ENCODE data around the gene SYNPO2.

The SYNPO2 gene

DNA sequence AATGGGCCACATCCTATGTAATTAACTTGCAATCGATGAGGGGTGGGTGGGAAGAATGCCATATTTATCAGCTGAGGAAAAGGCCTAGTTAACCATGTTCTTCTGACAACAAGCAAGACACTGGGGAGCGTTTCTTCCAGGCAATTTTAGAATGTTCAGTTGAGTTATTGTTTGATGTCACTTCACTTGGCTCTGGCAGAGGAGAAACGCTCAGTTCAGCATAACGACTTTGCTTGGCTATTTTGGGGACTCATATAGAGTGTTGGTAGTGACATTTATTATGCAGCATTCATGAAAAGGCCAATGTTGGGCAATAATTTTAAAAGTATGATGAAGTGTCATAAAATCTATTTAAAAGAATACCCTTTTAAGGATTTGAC is 648 bp downstream of the SYNPO2 start:
- TF ChIP-seq JUND (IDR thresholded peaks at IDR 0.05; ENCODE audit: low read depth), result no peak
- DNase-seq (ENCODE audit: low read depth in 1 of 2, low spot score in 1 of 2), result no peak
- in situ Hi-C loops (cut with HindIII; ENCODE audit: low pct_unique_long_range_greater_than_20kb, low sequenced_read_pairs), result no loop called here

DNA sequence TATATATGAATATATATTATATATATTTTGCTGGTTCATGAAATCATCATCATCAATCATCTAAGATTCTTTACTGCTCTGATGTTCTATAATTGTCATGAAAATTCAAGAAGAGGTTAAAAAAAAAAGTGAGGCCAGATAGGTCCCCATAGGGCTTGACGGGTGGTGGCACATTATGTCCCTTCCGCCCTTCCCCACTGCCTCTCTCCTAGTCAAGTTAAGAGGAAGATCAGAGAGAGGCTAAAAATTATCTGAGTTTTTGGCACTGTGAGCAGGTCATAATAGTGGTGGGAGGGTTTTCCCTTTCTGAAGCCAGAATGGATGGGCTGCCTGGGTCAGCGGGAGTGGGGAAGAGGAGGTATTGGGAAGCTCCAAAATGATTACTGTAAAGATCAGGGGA is 5.4 kb downstream of the SYNPO2 start:
- in situ Hi-C loops (cut with HindIII; ENCODE audit: low pct_unique_long_range_greater_than_20kb, low sequenced_read_pairs), result no loop called here
- DNase-seq (ENCODE audit: low read depth in 1 of 2, low spot score in 1 of 2), result no peak
- TF ChIP-seq JUND (IDR thresholded peaks at IDR 0.05; ENCODE audit: low read depth), result no peak

- TF ChIP-seq JUND (IDR thresholded peaks at IDR 0.05; ENCODE audit: low read depth), result no peak
- in situ Hi-C loops (cut with HindIII; ENCODE audit: low pct_unique_long_range_greater_than_20kb, low sequenced_read_pairs), result no loop called here
- DNase-seq (ENCODE audit: low read depth in 1 of 2, low spot score in 1 of 2), result no peak
Observed at GRCh38 chr4:118898221-118898620, 9.6 kb downstream of the SYNPO2 start.

GRCh38 chr4:118898684-118899138 is 10.1 kb downstream of the SYNPO2 start:
- TF ChIP-seq JUND (IDR thresholded peaks at IDR 0.05; ENCODE audit: low read depth), result no peak
- in situ Hi-C loops (cut with HindIII; ENCODE audit: low pct_unique_long_range_greater_than_20kb, low sequenced_read_pairs), result no loop called here
- DNase-seq (ENCODE audit: low read depth in 1 of 2, low spot score in 1 of 2), result no peak

DNA sequence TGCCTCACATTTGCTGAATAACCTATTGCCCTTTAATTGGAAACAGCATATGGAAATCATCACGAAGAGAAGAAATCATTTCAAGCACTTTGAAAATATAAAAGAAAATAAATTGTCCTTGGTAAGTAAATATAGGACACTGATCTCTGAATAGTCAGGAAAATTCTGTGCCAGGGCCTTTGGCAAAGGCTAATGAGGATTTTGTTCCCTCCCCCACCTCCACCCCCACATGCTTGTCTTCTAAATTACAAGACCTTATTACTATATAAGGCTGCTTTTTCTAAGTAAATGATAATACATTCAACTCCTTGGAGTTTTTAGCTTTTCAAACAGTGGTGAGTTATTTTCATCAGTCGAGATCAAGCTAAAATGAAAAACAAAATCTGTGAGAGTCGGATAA is 15.8 kb downstream of the SYNPO2 start:
- DNase-seq (ENCODE audit: low read depth in 1 of 2, low spot score in 1 of 2), result no peak
- in situ Hi-C loops (cut with HindIII; ENCODE audit: low pct_unique_long_range_greater_than_20kb, low sequenced_read_pairs), result no loop called here
- TF ChIP-seq JUND (IDR thresholded peaks at IDR 0.05; ENCODE audit: low read depth), result no peak

DNA sequence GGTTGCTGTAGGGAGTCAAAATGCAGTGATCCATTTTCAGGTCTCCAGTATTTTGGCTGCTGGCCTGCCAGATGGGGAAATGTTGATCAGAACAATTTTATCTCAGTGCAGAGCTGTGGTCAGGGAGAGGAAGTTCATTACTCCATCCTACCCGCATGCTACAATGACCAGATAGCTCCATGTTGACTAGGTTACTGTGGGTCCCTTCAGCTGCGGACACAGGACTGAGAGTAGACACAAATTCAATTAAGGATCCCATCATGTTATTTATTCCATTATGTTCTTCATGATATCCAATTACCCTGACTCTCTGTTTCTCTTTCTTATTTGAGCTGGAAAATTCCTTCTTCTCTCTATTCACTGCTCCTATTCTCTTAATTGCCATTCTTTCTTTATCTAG is 16.3 kb downstream of the SYNPO2 start:
- DNase-seq (ENCODE audit: low read depth in 1 of 2, low spot score in 1 of 2), result no peak
- no peak for TF ChIP-seq JUND (IDR thresholded peaks at IDR 0.05; ENCODE audit: low read depth)
- in situ Hi-C loops (cut with HindIII; ENCODE audit: low pct_unique_long_range_greater_than_20kb, low sequenced_read_pairs), result no loop called here

- in situ Hi-C loops (cut with HindIII; ENCODE audit: low pct_unique_long_range_greater_than_20kb, low sequenced_read_pairs), result no loop called here
- DNase-seq (ENCODE audit: low read depth in 1 of 2, low spot score in 1 of 2), result no peak
- TF ChIP-seq JUND (IDR thresholded peaks at IDR 0.05; ENCODE audit: low read depth), result no peak
Observed at GRCh38 chr4:118905566-118905965, 16.9 kb downstream of the SYNPO2 start.

DNA sequence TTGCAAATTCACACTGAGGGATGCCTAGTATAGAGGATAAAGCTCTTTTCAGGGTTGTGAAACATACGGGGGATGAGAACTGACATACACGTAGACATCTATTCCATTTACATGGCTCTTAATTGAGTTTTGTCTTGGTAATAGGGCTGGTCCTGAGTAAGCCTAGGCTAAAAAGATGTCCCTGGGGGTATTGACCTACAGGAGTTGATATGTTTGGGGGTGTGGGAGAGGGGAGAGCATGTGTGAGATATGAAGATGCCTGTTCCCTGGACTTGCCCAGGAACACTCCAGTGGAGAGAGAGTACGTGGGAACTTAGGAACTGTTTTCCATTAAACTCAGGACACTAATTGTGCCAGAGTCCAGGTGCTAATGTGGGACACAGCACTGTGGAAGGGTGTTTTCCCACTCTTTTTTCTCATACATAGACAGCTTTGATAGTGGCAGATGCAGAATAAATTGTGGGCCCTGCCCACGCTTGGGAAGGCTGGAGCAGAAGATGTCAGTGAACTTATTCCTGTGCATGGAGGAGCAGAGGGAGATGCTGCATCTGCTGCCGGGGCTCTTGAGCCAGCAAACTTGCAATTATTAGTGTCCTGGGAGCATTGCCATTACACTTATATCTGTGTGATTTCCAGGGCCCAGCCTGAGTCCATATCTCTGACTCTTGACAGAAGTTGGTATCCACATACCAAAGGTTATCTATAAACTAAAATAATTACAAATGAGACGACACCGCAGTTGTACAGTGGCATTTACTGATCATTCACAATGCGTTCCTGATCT is 20.7 kb downstream of the SYNPO2 start:
- in situ Hi-C loops (cut with HindIII; ENCODE audit: low pct_unique_long_range_greater_than_20kb, low sequenced_read_pairs), result no loop called here
- no peak for DNase-seq (ENCODE audit: low read depth in 1 of 2, low spot score in 1 of 2)
- TF ChIP-seq JUND (IDR thresholded peaks at IDR 0.05; ENCODE audit: low read depth), result no peak

DNA sequence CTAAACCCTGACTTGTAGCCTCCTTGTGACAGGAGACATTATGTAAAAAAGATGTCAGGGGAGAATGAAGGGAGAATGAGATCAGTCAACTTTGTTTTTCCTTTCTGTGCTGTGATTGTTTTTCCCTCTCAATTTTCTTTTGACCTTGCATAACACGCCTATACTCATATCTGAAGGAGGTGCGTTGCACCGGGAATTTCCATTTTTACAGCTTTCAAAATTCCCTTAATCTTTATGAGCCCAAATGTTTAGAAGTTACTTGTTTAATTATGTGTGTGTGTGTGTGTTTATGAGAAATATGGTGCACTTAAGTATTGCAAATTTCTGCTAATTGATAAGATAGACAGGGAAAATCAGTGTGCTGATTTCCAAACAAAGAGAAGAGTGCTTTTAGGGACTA is 21.6 kb downstream of the SYNPO2 start:
- no peak for DNase-seq (ENCODE audit: low read depth in 1 of 2, low spot score in 1 of 2)
- in situ Hi-C loops (cut with HindIII; ENCODE audit: low pct_unique_long_range_greater_than_20kb, low sequenced_read_pairs), result no loop called here
- no peak for TF ChIP-seq JUND (IDR thresholded peaks at IDR 0.05; ENCODE audit: low read depth)

- no peak for DNase-seq (ENCODE audit: low read depth in 1 of 2, low spot score in 1 of 2)
- in situ Hi-C loops (cut with HindIII; ENCODE audit: low pct_unique_long_range_greater_than_20kb, low sequenced_read_pairs), result no loop called here
- TF ChIP-seq JUND (IDR thresholded peaks at IDR 0.05; ENCODE audit: low read depth), result no peak
Observed at GRCh38 chr4:118911238-118911703, 22.6 kb downstream of the SYNPO2 start.

DNA sequence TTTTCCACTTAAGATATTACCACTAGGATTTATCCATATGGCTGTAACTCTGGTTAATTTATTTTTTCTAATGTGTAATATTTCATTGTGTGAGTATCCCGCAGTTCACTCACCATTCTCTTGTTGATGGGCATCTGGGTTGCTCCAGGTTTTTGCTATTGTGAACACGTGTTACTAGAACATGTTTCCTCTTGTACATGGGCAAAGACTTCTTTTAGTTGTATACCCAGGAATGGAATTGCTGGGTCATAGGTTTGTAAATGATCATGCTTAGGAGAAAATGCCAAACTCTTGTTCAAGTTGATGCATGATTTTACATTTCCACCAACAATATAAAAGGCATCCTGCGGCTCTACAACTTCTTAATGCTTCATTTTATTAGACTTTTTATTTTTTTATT is 26.8 kb downstream of the SYNPO2 start:
- no peak for DNase-seq (ENCODE audit: low read depth in 1 of 2, low spot score in 1 of 2)
- in situ Hi-C loops (cut with HindIII; ENCODE audit: low pct_unique_long_range_greater_than_20kb, low sequenced_read_pairs), result no loop called here
- TF ChIP-seq JUND (IDR thresholded peaks at IDR 0.05; ENCODE audit: low read depth), result no peak

DNA sequence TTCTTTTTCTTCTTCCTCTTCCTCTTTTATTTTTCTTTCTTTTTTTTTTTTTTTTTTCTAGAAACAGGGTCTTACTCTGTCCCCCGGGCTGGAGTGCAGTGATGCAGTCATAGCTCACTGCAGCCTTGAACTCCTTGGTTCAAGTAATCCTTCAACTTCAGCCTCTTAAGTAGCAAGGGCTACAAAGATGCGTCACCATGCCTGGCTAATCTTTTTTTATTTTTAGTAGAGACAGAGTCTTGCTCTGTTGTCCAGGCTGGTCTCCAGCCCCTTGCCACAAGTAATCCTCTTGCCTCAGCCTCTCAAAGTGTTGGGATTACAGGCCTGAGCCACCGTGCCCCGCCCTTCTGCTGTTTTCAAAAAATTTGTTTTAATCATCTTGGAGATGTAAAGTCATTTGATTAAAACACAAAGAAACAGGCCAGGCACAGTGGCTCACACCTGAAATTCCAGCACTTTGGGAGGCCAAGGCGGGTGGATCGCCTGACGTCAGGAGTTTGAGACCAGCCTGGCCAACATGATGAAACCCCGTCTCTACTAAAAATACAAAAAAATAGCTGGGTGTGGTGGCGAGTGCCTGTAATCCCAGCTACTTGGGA is 28.1 kb downstream of the SYNPO2 start:
- no peak for DNase-seq (ENCODE audit: low read depth in 1 of 2, low spot score in 1 of 2)
- in situ Hi-C loops (cut with HindIII; ENCODE audit: low pct_unique_long_range_greater_than_20kb, low sequenced_read_pairs), result no loop called here
- TF ChIP-seq JUND (IDR thresholded peaks at IDR 0.05; ENCODE audit: low read depth), result no peak

GRCh38 chr4:118917582-118917981 is 28.9 kb downstream of the SYNPO2 start:
- in situ Hi-C loops (cut with HindIII; ENCODE audit: low pct_unique_long_range_greater_than_20kb, low sequenced_read_pairs), result no loop called here
- TF ChIP-seq JUND (IDR thresholded peaks at IDR 0.05; ENCODE audit: low read depth), result no peak
- no peak for DNase-seq (ENCODE audit: low read depth in 1 of 2, low spot score in 1 of 2)
